ENCODE results near the gene EPHA6.

DNA sequence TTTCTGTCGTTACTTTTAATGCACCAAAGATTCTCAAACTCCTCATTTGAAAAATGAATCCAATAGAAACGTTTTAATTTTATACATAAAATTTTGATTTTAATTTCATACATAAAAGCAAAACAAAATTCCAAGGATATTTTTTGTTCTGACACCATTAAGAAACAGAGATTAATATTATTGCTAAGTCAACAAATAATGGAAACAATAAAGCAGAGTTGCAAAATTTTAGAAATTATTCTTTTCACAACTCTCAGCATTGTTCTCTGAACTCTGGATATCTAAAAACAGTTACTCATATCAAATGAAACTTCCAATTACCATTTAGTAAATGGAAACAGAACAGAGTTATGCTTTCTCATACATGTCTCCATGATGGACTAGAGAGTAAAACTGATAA lies 260.2 kb downstream of the EPHA6 start:
- TF ChIP-seq, protein P1, sequence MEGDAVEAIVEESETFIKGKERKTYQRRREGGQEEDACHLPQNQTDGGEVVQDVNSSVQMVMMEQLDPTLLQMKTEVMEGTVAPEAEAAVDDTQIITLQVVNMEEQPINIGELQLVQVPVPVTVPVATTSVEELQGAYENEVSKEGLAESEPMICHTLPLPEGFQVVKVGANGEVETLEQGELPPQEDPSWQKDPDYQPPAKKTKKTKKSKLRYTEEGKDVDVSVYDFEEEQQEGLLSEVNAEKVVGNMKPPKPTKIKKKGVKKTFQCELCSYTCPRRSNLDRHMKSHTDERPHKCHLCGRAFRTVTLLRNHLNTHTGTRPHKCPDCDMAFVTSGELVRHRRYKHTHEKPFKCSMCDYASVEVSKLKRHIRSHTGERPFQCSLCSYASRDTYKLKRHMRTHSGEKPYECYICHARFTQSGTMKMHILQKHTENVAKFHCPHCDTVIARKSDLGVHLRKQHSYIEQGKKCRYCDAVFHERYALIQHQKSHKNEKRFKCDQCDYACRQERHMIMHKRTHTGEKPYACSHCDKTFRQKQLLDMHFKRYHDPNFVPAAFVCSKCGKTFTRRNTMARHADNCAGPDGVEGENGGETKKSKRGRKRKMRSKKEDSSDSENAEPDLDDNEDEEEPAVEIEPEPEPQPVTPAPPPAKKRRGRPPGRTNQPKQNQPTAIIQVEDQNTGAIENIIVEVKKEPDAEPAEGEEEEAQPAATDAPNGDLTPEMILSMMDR (IDR thresholded peaks at IDR 0.05), result no peak
- TF ChIP-seq POLR2A (IDR thresholded peaks at IDR 0.05) (no peak), EP300 (IDR thresholded peaks at IDR 0.05) (no peak)
